GM12874 (cell line): ENCODE data around the gene LRRC4C.

Experiments
- TF ChIP-seq, protein P1 (sequence below): IDR thresholded peaks from 2 replicates; pipeline ENCODE4 v1.5.1; 2011; ENCODE audit warnings: low read depth, mild to moderate bottlenecking, control low read depth, low read length, moderate library complexity; ENCODE audit not compliant: insufficient read depth

The LRRC4C gene

GRCh38 chr11:40759341-40759740 is 700.1 kb downstream of the LRRC4C start:
- TF ChIP-seq, protein P1, sequence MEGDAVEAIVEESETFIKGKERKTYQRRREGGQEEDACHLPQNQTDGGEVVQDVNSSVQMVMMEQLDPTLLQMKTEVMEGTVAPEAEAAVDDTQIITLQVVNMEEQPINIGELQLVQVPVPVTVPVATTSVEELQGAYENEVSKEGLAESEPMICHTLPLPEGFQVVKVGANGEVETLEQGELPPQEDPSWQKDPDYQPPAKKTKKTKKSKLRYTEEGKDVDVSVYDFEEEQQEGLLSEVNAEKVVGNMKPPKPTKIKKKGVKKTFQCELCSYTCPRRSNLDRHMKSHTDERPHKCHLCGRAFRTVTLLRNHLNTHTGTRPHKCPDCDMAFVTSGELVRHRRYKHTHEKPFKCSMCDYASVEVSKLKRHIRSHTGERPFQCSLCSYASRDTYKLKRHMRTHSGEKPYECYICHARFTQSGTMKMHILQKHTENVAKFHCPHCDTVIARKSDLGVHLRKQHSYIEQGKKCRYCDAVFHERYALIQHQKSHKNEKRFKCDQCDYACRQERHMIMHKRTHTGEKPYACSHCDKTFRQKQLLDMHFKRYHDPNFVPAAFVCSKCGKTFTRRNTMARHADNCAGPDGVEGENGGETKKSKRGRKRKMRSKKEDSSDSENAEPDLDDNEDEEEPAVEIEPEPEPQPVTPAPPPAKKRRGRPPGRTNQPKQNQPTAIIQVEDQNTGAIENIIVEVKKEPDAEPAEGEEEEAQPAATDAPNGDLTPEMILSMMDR: no peak

DNA sequence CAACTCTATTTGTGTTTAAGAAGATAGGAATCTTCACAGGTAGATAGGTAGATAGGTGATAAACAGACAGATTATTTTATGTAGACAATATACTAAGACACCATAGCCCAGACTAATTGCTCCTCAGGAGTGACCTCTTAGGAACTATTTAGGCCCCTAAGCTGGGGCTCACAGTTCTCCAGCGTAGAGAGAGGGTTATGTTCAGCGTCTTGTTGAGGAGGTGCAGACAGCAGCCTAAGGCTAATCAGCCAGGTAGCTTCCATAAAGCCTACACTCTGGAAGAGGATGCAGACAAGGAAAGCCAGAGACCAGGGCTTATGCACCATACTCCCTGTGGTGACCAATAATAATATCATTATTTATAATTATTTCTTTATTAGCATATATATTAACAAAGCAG is 705.2 kb downstream of the LRRC4C start:
- TF ChIP-seq, protein P1: no peak

- TF ChIP-seq, protein P1: no peak
Measured at GRCh38 chr11:40746282-40746681, 713.2 kb downstream of the LRRC4C start.

DNA sequence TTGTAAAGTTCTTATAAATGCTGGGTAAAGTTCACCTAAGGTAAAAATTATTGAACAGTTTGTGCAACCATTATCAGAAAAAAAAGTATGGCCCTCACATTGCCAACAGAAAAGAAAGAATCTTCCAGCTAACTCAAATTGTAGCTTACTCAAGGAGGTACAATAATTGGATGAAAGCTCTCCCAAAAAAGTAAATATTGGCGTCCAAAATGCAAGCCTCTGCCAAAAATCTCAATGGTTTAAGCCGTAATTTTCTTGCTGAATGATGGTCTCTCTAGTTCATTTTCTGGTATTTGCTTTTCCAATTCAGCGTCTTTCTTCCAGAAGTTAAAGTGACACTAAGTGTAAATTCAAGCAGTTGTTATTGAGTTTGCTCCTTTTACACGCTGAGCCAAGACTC is 727.3 kb downstream of the LRRC4C start:
- TF ChIP-seq, protein P1: no peak

DNA sequence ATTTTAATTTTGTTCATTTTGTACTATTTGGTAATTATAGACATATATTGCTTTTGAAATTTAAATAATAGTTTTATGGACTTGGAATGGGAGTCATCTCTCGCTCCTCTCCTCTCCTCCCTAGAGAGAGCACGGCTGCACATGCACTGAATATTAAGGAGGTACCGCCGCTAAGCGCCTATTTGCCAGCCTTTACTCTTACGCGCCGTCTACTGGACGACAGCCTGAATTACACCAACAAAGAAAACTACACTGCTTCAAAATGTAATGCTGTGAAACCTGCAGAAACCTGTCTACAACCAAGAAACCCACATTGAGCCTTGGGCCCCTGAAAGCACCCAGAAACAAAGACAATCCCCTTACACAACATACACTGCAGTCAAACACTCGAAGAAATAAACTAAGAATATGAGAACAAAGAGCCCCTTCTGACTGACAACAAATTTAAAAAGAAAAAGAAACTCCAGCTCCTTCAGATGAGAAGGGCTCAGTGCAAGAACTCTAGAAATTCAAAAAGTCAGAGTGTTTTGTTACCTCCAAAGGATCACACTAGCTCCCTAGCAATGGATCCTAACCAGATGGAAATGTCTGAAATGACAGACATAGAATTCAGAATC is 737.2 kb downstream of the LRRC4C start:
- TF ChIP-seq, protein P1: peak; percentile 73

- TF ChIP-seq, protein P1: no peak
Measured at GRCh38 chr11:40716344-40717130, 742.9 kb downstream of the LRRC4C start.

DNA sequence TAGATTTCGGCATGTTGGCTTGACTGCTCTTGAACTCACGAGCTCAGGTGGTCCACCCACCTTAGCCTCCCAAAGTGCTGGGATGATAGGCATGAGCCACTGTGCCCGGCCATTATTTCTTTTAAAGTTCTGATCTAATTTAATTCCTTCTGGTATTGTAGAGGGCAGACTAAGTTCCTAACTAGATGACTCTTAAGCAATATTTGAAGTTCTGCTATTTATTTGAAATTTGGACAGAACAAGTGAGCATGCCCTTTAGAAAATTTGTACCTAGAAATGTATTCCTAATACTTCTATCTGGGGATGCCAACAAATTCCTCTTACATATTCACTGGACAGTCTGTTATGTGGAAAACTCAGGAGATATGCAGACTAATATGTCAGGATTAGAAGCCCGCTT is 746.4 kb downstream of the LRRC4C start:
- TF ChIP-seq, protein P1: no peak
